B cell (primary cell): Measurements from ENCODE around the gene ANKRD13D. TPM values are rescaled to one million over a fixed set of nuclear protein-coding genes. Genes with fewer than 3 reads are reported as not detected.

Source experiments
- ATAC-seq: fragments of 200-7000 bp; cut with Tn5 transposase; one replicate; pipeline ENCODE4 v1.10.0; 2021; ENCODE audit warnings: low read depth, mild to moderate bottlenecking, moderate number of reproducible peaks, moderate library complexity
- CTCF ChIA-PET: fragments of 350-600 bp; sonication (Branson Sonifier 250); formaldehyde crosslinking; loops from one replicate; lab custom pipeline; 2021; ENCODE audit warnings: antibody characterized with exemption, inconsistent platforms; lab: Charles Lee
- POLR2A ChIA-PET: fragments of 350-600 bp; sonication (Branson Sonifier 250); formaldehyde crosslinking; loops from one replicate; lab custom pipeline; 2021; ENCODE audit warnings: antibody characterized with exemption; lab: Charles Lee
- DNase-seq: peaks from one replicate; pipeline ENCODE4 v3.0.0; 2013
- H2AFZ ChIP-seq: 2 replicates; pipeline ENCODE4 v1.6.1; 2012; ENCODE audit warnings: mild to moderate bottlenecking, low read depth, low read length; ENCODE audit not compliant: insufficient read depth, poor library complexity, severe bottlenecking
- H3K27ac ChIP-seq, 2 donors: 1 replicate in 1 of 2; 2 replicates in 1 of 2; pipeline ENCODE4 v1.5.1; 2012 to 2013; ENCODE audit warnings: low read length in 2 of 2, mild to moderate bottlenecking in 2 of 2, moderate library complexity in 1 of 2
- H3K27me3 ChIP-seq, 4 experiments: fragments of 200-600 bp in 1 of 4; sonication (generic) in 1 of 4; replicated peaks in 1 of 4; 1 replicate in 2 of 4; 2 replicates in 2 of 4; pipeline versions ENCODE4 v1.6.1 to v1.7.0; 2013 to 2016; ENCODE audit warnings: low read length in 3 of 4, mild to moderate bottlenecking in 2 of 4, mixed read lengths in 1 of 4, moderate library complexity in 1 of 4; ENCODE audit not compliant: insufficient read depth in 4 of 4, control insufficient read depth in 3 of 4; ENCODE audit errors: control extremely low read depth in 1 of 4
- H3K36me3 ChIP-seq, 2 experiments: replicated peaks in 1 of 2; 1 replicate in 1 of 2; 2 replicates in 1 of 2; pipeline versions ENCODE4 v1.6.1 to v1.7.1; 2013; ENCODE audit warnings: low read length in 1 of 2; ENCODE audit not compliant: insufficient read depth in 2 of 2, control insufficient read depth in 1 of 2; ENCODE audit errors: control extremely low read depth in 1 of 2, extremely low read depth in 1 of 2
- H3K4me1 ChIP-seq, 2 donors: fragments of 200-600 bp in 1 of 2; sonication (generic) in 1 of 2; 1 replicate in 1 of 2; 2 replicates in 1 of 2; pipeline versions ENCODE4 v1.5.1 to v1.6.1; 2013 to 2017; ENCODE audit warnings: low read length in 2 of 2; ENCODE audit not compliant: control insufficient read depth in 2 of 2, insufficient read depth in 2 of 2
- H3K4me2 ChIP-seq: replicated peaks from 2 replicates; pipeline ENCODE3; 2012; ENCODE audit warnings: mild to moderate bottlenecking, low read depth, low read length; ENCODE audit not compliant: poor library complexity, severe bottlenecking
- H3K4me3 ChIP-seq, 5 experiments: fragments of 200-600 bp in 1 of 5; sonication (generic) in 1 of 5; 1 replicate in 3 of 5; 2 replicates in 2 of 5; pipeline versions ENCODE4 v1.5.1 to v1.7.0; 2011 to 2016; ENCODE audit warnings: low read length in 4 of 5, mild to moderate bottlenecking in 4 of 5, low read depth in 2 of 5, control low read depth in 1 of 5, moderate library complexity in 1 of 5; ENCODE audit not compliant: insufficient read depth in 1 of 5; ENCODE audit errors: control extremely low read depth in 1 of 5, extremely low read depth in 1 of 5
- H3K79me2 ChIP-seq: fragments of 200-600 bp; sonication (generic); one replicate; pipeline ENCODE4 v1.6.0; 2016; ENCODE audit warnings: low read length; ENCODE audit not compliant: control insufficient read depth, insufficient read depth
- H3K9ac ChIP-seq: fragments of 200-600 bp; sonication (generic); 2 replicates; pipeline ENCODE4 v1.6.1; 2017; ENCODE audit warnings: mild to moderate bottlenecking, low read length, moderate library complexity
- H3K9me3 ChIP-seq, 3 donors: one replicate each; pipeline versions ENCODE4 v1.6.1 to v1.7.1; 2013; ENCODE audit warnings: low read length in 2 of 3; ENCODE audit not compliant: control insufficient read depth in 2 of 3, insufficient read depth in 1 of 3; ENCODE audit errors: control extremely low read depth in 1 of 3
- H4K20me1 ChIP-seq: 2 replicates; pipeline ENCODE4 v1.6.0; 2012; ENCODE audit warnings: mild to moderate bottlenecking, low read length; ENCODE audit not compliant: insufficient read depth, control insufficient read depth, poor library complexity, severe bottlenecking
- H3K27ac Mint-ChIP-seq: one replicate; pipeline ENCODE4 v1.8.0; 2021; ENCODE audit warnings: mixed read lengths
- H3K27me3 Mint-ChIP-seq: one replicate; pipeline ENCODE4 v1.8.0; 2021; ENCODE audit warnings: mixed read lengths
- H3K4me1 Mint-ChIP-seq: one replicate; pipeline ENCODE4 v1.8.0; 2021; ENCODE audit warnings: mixed read lengths
- H3K4me3 Mint-ChIP-seq: one replicate; pipeline ENCODE4 v1.8.0; 2021; ENCODE audit warnings: mixed read lengths
- H3K9me3 Mint-ChIP-seq: one replicate; pipeline ENCODE4 v1.8.0; 2022; ENCODE audit warnings: mixed read lengths; ENCODE audit not compliant: insufficient read depth
- EZH2 ChIP-seq: IDR thresholded peaks from 2 replicates; pipeline ENCODE4 v1.6.1; 2012; ENCODE audit warnings: borderline replicate concordance, low read depth, mild to moderate bottlenecking, moderate library complexity, low read length; ENCODE audit not compliant: insufficient read depth, poor library complexity, severe bottlenecking
- WGBS: methylation state at CpG from one replicate; pipeline ENCODE4 v1.1.5; 2013; ENCODE audit warnings: missing lambda C conversion rate; ENCODE audit not compliant: insufficient coverage; 5-methylcytosine and 5-hydroxymethylcytosine counted together
- intact Hi-C: fragments of 100-400 bp; cut with micrococcal nuclease; formaldehyde crosslinking; loops from one replicate; pipeline ENCODE4 v1.10.0; 2022
- polyA plus RNA-seq: library from polyadenylated mRNA; depleted of rRNA; stranded (reverse); fragments of >200 nt; gene quantifications from 2 replicates; pipeline ENCODE4 v1.2.3, GENCODE V29; 2012
- total RNA-seq, 2 donors: library from RNA; stranded (reverse); fragments of 120-200 nt in 1 of 2; gene quantifications; 1 replicate in 1 of 2; 2 replicates in 1 of 2; pipeline versions ENCODE4 v1.2.3 to v1.2.4, GENCODE V29; 2013 to 2022
- TF ChIP-seq, protein P1 (sequence below): fragments of 200-600 bp; IDR thresholded peaks from one replicate; pipeline ENCODE4 v1.8.0; 2022; ENCODE audit warnings: antibody characterized with exemption, mild to moderate bottlenecking

ANKRD13D gene
- total and polyA plus RNA-seq, 2 donors (not counting 1 experiment from before 2014, with no cell fraction given): 189 to 252 TPM

GRCh38 chr11:67286621-67287333, 2.3 kb upstream of the ANKRD13D start:
- Histone ChIP-seq H3K4me3 (no peak overlapping the region), H3K36me3 (peaks cover 0 to 72% of the 10 kb centered on the region in 2 experiments), H3K9me3 (no peaks in the 10 kb centered on the region), H2AFZ (no peak overlapping the region), H4K20me1 (peaks cover 48% of the 10 kb centered on the region), H3K27ac (peak overlapping the region; percentile 86 to 92), H3K4me2 (peak overlapping the region; percentile 100), H3K9ac (no peak overlapping the region), H3K27me3 (no peaks in the 10 kb centered on the region), H3K79me2 (peaks cover 61% of the 10 kb centered on the region), H3K4me1 (peaks cover 38 to 47% of the 10 kb centered on the region in 2 donors)
- no peaks in the 10 kb centered on the region for H3K9me3 Mint-ChIP-seq
- peaks cover 37% of the 10 kb centered on the region for H3K4me1 Mint-ChIP-seq
- TF ChIP-seq, protein P1, sequence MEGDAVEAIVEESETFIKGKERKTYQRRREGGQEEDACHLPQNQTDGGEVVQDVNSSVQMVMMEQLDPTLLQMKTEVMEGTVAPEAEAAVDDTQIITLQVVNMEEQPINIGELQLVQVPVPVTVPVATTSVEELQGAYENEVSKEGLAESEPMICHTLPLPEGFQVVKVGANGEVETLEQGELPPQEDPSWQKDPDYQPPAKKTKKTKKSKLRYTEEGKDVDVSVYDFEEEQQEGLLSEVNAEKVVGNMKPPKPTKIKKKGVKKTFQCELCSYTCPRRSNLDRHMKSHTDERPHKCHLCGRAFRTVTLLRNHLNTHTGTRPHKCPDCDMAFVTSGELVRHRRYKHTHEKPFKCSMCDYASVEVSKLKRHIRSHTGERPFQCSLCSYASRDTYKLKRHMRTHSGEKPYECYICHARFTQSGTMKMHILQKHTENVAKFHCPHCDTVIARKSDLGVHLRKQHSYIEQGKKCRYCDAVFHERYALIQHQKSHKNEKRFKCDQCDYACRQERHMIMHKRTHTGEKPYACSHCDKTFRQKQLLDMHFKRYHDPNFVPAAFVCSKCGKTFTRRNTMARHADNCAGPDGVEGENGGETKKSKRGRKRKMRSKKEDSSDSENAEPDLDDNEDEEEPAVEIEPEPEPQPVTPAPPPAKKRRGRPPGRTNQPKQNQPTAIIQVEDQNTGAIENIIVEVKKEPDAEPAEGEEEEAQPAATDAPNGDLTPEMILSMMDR: no peak
- no peak for TF ChIP-seq EZH2
- POLR2A ChIA-PET: interaction anchor here (3.5 to 4.0 kb wide), 3 partner anchors 9 to 17 kb away, joined by 13 to 131 read pairs (median 70); partner anchors contain the start of gene GRK2
- peak overlapping the region; percentile 97 for H3K27ac Mint-ChIP-seq
- ATAC-seq (no peak), DNase-seq (peak; percentile 44)
- WGBS: 35% methylated on average over 7 of the region's 8 CpGs
- CTCF ChIA-PET: interaction anchor here (1.1 to 4.2 kb wide), 5 partner anchors 9 to 68 kb away, joined by 3 to 35 read pairs (median 3); partner anchors contain the start of gene GRK2
- no peaks in the 10 kb centered on the region for H3K27me3 Mint-ChIP-seq
- peak overlapping the region; percentile 76 for H3K4me3 Mint-ChIP-seq
- intact Hi-C loops: loop anchor here (5.0 kb wide), 1 partner anchor 96 kb away; no protein-coding TSS in a partner anchor
